GM06990 (cell line): Measurements from ENCODE around the gene BSPRY.
A peak's percentile ranks its signal among the peaks of the same experiment; 100 is the strongest.

Experiments
- DNase-seq: peaks from one replicate; pipeline ENCODE4 v3.0.0-alpha.2; 2011; ENCODE audit not compliant: insufficient read length; ENCODE audit errors: extremely low read depth
- H3K27me3 ChIP-seq: replicated peaks from 2 replicates; pipeline ENCODE4 v1.6.0; 2011; ENCODE audit warnings: low read length; ENCODE audit not compliant: control insufficient read depth, insufficient read depth
- H3K36me3 ChIP-seq: 2 replicates; pipeline ENCODE4 v1.5.1; 2011; ENCODE audit warnings: low read length; ENCODE audit not compliant: control insufficient read depth, insufficient read depth
- H3K4me3 ChIP-seq: replicated peaks from 2 replicates; pipeline ENCODE4 v1.5.1; 2011; ENCODE audit warnings: low read depth, mild to moderate bottlenecking, control low read depth, low read length
- CTCF ChIP-seq: IDR thresholded peaks from 2 replicates; pipeline ENCODE4 v1.5.1; 2011; ENCODE audit warnings: low read length, control low read depth, mild to moderate bottlenecking, inconsistent platforms; ENCODE audit not compliant: insufficient read depth, poor library complexity, severe bottlenecking

The BSPRY gene

GRCh38 chr9:113355040-113355596 lies 5.8 kb downstream of the BSPRY start:
- Histone ChIP-seq H3K27me3 (no peaks in the 10 kb centered on the region), H3K36me3 (no peaks in the 10 kb centered on the region), H3K4me3 (no peak overlapping the region)
- DNase-seq = no peak
- peak; percentile 39 for TF ChIP-seq CTCF

GRCh38 chr9:113356686-113357292 lies 7.4 kb downstream of the BSPRY start:
- Histone ChIP-seq H3K4me3 (no peak overlapping the region), H3K27me3 (no peaks in the 10 kb centered on the region; the same call in 1 of the 2 replicates), H3K36me3 (no peaks in the 10 kb centered on the region)
- TF ChIP-seq CTCF = no peak
- DNase-seq = no peak

GRCh38 chr9:113359385-113359784 lies 10.0 kb downstream of the BSPRY start:
- no peaks in the 10 kb centered on the region; the same call in 1 of the 2 replicates for H3K27me3 ChIP-seq
- no peak for DNase-seq
- H3K4me3 ChIP-seq = no peak overlapping the region
- no peak for TF ChIP-seq CTCF
- H3K36me3 ChIP-seq = no peaks in the 10 kb centered on the region

GRCh38 chr9:113360242-113360842 lies 11.0 kb downstream of the BSPRY start:
- Histone ChIP-seq H3K4me3 (no peak overlapping the region), H3K36me3 (no peaks in the 10 kb centered on the region), H3K27me3 (no peaks in the 10 kb centered on the region; the same call in 1 of the 2 replicates)
- TF ChIP-seq CTCF = no peak
- no peak for DNase-seq

GRCh38 chr9:113361304-113362018 lies 12.1 kb downstream of the BSPRY start:
- Histone ChIP-seq H3K27me3 (no peaks in the 10 kb centered on the region; the same call in 1 of the 2 replicates), H3K36me3 (no peaks in the 10 kb centered on the region), H3K4me3 (no peak overlapping the region)
- DNase-seq = no peak
- TF ChIP-seq CTCF = no peak
